SJSA1 (cell line): ENCODE data around the gene FAM124A. TPM values are rescaled to one million over a fixed set of nuclear protein-coding genes. Genes with fewer than 3 reads are reported as not detected.
A peak's percentile ranks its signal among the peaks of the same experiment; 100 is the strongest.

Source experiments
- DNase-seq, 2 experiments: peaks; one replicate each; pipeline ENCODE4 v3.0.0-alpha.2; 2015 to 2020; ENCODE audit warnings: low spot score in 2 of 2, low read depth in 1 of 2
- H3K27ac ChIP-seq: fragments of 250-450 bp; sonication (Bioruptor Pico); 2 replicates; pipeline ENCODE4 v1.5.1; 2020; ENCODE audit warnings: mild to moderate bottlenecking, moderate library complexity
- H3K27me3 ChIP-seq: fragments of 250-450 bp; sonication (Bioruptor Pico); replicated peaks from 2 replicates; pipeline ENCODE4 v1.5.1; 2020; ENCODE audit warnings: mild to moderate bottlenecking, moderate library complexity
- H3K36me3 ChIP-seq: fragments of 250-450 bp; sonication (Bioruptor Pico); 2 replicates; pipeline ENCODE4 v1.5.1; 2020; ENCODE audit warnings: mild to moderate bottlenecking
- H3K4me1 ChIP-seq: fragments of 250-450 bp; sonication (Bioruptor Pico); replicated peaks from 2 replicates; pipeline ENCODE4 v1.6.1; 2021; ENCODE audit warnings: mild to moderate bottlenecking
- H3K4me3 ChIP-seq: fragments of 250-450 bp; sonication (Bioruptor Pico); 2 replicates; pipeline ENCODE4 v1.5.1; 2020; ENCODE audit warnings: mild to moderate bottlenecking
- H3K9me3 ChIP-seq: fragments of 250-450 bp; sonication (Bioruptor Pico); replicated peaks from 2 replicates; pipeline ENCODE4 v1.5.1; 2020; ENCODE audit warnings: mild to moderate bottlenecking
- total RNA-seq: library from RNA; depleted of rRNA; stranded (reverse); fragments of >200 nt; shearing (Covaris generic); gene quantifications from 2 replicates; pipeline ENCODE4 v1.2.3, GENCODE V29; 2014

The FAM124A gene
- total RNA-seq, 1 experiment from 2014 or later, result 0.29 TPM

DNA sequence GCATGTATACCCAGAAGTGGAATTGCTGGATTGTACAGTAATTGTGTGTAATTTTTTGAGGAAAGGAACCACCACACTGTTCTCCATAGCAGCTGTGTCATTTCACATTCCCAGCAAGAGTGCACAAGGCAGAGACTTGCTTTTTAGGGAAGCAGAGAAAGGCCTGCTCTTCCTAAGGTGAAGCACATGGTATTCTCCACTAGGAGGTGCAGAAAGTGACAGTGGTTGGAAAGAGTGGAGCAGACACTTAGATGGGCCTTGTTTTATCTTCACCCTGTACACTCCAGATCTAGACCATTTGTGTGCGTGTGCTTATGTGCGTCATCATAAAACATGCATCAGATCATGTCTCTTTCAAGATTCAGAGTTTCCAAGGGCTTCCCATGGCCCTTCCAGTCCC, 35.0 kb downstream of the FAM124A start:
- no peak for DNase-seq
- H3K27me3 ChIP-seq, result no peaks in the 10 kb centered on the region

DNA sequence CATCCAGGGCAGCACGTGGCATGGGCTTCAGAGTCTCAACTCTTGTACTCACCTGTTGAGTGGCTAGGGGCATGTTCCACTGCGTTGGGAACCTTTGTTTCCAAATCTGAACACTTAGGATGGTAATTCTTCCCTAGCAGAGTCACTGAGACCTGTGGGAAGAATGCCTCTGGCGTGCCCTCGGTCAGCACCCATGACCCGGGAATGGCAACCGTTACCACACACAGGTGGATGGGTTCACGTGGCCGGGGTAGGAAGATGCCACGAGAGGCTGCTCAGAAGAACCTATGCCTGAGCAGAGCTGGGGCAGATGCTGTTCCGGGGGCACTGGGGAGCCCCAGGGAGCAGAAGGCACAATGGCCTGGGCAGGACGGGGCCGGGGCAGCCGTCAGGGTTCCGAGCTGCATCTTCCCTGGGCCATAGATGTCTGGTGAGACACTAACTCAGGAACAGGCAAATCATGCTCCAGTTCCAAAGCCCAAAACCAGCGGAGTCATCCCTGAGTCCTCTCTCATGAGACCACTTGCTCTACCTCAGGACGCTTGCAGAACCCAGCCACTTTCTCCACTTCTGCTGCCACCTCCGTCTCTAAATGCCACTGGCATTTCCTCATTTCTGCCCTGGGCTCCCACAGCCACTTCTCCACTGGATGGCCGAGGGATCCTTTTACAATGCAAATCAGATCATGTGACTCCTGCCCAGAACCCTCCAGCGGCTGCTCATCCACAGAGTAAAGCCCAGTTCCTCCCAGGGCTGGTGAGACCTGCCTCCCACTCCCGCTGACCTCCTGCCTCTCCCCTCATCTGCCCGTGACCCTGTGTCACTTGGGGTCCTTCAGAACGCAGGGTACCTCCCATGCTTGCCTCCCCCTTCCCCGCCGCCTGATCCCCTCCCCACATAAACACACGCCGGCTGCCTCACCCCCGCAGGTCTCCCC, 36.7 kb downstream of the FAM124A start:
- DNase-seq, result no peak
- H3K36me3 ChIP-seq, result no peaks in the 10 kb centered on the region
- H3K27me3 ChIP-seq, result no peaks in the 10 kb centered on the region
- no peaks in the 10 kb centered on the region for H3K9me3 ChIP-seq
- H3K4me3 ChIP-seq, result no peak overlapping the region
- no peak overlapping the region for H3K27ac ChIP-seq
- H3K4me1 ChIP-seq, result no peaks in the 10 kb centered on the region

More for the DNA sequence above, 35.0 kb downstream of the FAM124A start:
- no peak overlapping the region for H3K4me3 ChIP-seq
- no peaks in the 10 kb centered on the region for H3K9me3 ChIP-seq
- H3K36me3 ChIP-seq, result no peaks in the 10 kb centered on the region
- H3K4me1 ChIP-seq, result no peaks in the 10 kb centered on the region
- no peak overlapping the region for H3K27ac ChIP-seq

DNA sequence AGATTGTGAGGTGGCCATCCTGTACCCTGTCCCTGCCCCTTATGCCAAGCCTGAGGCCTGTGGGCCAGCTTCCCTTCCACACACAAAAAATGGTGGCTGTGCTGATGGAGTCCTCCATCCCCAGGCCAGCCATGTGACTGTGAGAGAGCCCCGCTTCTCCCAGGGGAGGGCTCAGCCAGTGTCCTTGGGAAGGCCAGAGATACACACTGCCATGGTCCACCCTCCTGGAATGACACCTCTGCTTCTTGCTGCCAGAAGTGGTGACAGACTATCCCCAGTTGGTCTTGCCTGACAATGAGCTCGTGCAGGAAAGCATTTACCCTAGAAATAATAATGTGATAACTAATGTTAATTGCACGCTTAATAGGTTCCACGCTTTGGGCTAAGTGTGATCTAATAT, 38.0 kb downstream of the FAM124A start:
- Histone ChIP-seq H3K27ac (no peak overlapping the region), H3K27me3 (no peaks in the 10 kb centered on the region), H3K4me3 (no peak overlapping the region), H3K9me3 (no peaks in the 10 kb centered on the region), H3K4me1 (no peaks in the 10 kb centered on the region), H3K36me3 (no peaks in the 10 kb centered on the region)
- DNase-seq, result no peak

DNA sequence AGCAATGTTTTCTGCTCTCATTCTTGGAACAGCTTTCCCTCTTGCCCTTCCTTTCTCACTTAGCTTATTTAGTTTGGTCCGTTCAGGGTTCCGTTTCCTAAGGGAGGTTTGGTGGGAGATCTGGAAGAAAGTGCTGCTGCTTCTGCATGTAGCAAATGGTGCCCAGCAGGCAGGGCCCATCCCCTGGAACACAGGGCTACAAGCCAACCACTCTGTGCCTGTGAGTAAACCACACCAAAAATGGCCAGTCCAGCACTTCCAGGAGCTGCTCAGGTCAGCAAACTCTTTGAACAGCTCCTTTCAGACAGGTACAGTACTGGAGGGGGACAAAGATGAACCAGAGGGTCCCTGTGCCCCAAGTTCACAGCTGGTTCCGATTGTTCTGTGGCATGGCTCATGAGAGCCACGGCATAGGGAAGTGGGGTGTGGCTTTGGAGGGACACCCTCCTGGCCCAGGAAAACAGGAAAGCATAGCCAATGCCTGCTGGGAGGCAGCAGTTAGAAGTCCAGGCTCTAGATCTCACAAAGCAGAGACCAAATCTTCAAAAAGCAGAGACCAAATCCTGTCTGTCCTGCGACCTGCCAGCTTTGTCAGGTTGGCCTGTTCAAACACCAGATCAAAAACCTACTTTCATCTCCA, 39.5 kb downstream of the FAM124A start:
- H3K4me1 ChIP-seq, result no peaks in the 10 kb centered on the region
- H3K36me3 ChIP-seq, result no peaks in the 10 kb centered on the region
- no peaks in the 10 kb centered on the region for H3K27me3 ChIP-seq
- DNase-seq, result no peak
- H3K27ac ChIP-seq, result no peak overlapping the region
- no peak overlapping the region for H3K4me3 ChIP-seq
- no peaks in the 10 kb centered on the region for H3K9me3 ChIP-seq

DNA sequence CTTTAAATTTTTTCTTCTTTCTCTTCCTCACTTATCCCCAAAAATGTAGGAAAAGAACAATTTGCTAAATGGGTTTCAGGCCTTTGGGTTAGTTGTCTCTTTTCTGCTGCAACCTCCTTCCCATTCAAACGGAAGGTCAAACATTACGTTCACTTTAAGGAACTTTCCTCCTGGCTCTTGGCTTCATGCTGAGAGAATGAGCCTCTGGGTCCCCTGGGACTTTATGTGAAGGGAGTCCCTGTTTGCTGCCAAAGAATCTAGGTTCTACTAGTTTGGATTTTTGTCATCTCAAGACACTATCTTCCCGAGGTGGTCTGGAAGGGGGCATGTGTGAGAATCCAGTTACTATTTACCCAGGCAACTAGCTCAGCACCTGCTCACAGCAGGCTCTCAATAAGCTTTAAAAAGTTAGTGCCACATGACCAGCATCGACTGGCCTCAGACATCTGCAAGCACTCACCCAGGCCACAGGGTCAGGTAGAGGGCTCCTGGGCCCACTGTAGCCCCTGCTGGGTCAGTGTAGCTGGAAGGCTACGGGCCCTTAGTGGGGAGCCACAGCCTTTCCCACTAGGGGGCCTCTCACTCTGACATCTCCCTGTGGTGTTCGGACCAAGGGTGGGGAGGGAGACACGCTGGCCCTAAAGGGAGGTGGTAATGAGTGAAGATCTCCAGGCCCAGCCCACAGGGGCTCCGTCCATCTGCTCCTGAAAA, 40.5 kb downstream of the FAM124A start:
- Histone ChIP-seq H3K36me3 (no peaks in the 10 kb centered on the region), H3K27ac (no peak overlapping the region), H3K4me3 (no peak overlapping the region), H3K9me3 (no peaks in the 10 kb centered on the region), H3K4me1 (no peaks in the 10 kb centered on the region), H3K27me3 (no peaks in the 10 kb centered on the region)
- no peak for DNase-seq

DNA sequence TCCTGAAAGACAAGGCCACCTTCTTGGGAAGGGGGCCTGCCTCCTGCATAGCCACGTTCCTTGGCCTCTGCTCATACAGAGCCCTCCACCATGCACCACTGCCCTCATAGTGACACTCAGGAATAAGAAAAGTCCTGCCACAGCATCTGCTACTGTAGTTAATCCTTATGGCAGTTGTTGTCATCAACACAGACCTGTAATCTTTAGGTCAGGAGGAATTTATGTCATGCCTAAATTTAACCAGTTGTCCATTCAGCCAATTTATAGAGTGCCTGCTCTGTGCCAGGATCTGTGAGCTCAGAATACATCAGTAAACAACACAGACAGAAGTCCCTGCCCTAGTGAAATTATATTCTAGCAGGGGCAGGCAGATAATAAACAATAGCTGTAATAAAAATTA, 44.4 kb downstream of the FAM124A start:
- H3K9me3 ChIP-seq, result no peaks in the 10 kb centered on the region
- H3K27me3 ChIP-seq, result no peaks in the 10 kb centered on the region
- H3K4me3 ChIP-seq, result no peak overlapping the region
- 0 out of 2 replicates have a peak, but pooled peaks cover 4% of the 10 kb centered on the region for H3K4me1 ChIP-seq
- DNase-seq, result no peak
- no peak overlapping the region for H3K27ac ChIP-seq
- no peaks in the 10 kb centered on the region for H3K36me3 ChIP-seq

DNA sequence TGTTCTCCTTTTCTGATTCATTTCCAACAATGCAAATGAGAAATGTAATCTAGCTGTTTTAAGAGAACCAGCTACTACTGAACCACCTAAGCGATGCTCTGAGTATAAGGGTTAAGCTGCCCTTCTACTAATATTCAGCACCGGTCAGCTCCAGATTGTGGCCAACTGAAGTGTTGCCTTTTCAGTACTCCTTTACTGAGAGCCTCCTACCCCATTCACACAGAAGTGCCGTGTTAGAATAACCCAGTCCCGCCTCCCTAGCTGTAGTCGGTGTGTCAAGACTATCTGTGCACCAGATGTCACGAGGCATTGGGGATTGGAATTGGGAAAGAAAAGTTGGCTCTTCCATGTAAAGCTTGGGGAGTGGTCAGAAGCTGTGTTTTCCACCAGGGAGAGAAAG, 45.4 kb downstream of the FAM124A start:
- no peak for DNase-seq

DNA sequence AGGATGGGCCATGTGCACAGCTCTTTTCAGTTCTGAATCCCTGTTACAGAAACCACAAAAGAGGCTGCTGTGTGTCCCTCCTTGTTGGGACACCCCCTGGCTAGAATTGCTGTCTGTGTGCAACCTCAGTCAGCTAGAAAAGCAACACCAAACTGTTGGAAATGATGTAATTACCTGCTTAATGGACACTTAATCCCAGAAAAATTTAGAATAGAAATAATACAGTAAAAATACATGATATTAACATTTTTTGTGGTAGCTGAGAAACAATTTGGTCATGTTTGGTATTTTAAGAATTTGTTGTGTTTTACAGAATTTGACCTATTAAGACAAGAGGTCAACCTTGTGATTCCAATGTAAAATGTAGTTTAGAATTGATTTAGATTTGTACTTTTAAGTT, 46.8 kb downstream of the FAM124A start:
- H3K27me3 ChIP-seq, result no peaks in the 10 kb centered on the region
- no peak overlapping the region for H3K4me3 ChIP-seq
- no peaks in the 10 kb centered on the region for H3K9me3 ChIP-seq
- H3K27ac ChIP-seq, result no peak overlapping the region
- no peaks in the 10 kb centered on the region for H3K36me3 ChIP-seq
- peak in 1 of 2 experiments; percentile 11 for DNase-seq
- H3K4me1 ChIP-seq, result 0 out of 2 replicates have a peak, but pooled peaks cover 4% of the 10 kb centered on the region

More for the DNA sequence above, 45.4 kb downstream of the FAM124A start:
- no peaks in the 10 kb centered on the region for H3K27me3 ChIP-seq
- H3K4me3 ChIP-seq, result no peak overlapping the region
- H3K27ac ChIP-seq, result no peak overlapping the region
- no peaks in the 10 kb centered on the region for H3K36me3 ChIP-seq
- H3K9me3 ChIP-seq, result no peaks in the 10 kb centered on the region
- 0 out of 2 replicates have a peak, but pooled peaks cover 4% of the 10 kb centered on the region for H3K4me1 ChIP-seq

DNA sequence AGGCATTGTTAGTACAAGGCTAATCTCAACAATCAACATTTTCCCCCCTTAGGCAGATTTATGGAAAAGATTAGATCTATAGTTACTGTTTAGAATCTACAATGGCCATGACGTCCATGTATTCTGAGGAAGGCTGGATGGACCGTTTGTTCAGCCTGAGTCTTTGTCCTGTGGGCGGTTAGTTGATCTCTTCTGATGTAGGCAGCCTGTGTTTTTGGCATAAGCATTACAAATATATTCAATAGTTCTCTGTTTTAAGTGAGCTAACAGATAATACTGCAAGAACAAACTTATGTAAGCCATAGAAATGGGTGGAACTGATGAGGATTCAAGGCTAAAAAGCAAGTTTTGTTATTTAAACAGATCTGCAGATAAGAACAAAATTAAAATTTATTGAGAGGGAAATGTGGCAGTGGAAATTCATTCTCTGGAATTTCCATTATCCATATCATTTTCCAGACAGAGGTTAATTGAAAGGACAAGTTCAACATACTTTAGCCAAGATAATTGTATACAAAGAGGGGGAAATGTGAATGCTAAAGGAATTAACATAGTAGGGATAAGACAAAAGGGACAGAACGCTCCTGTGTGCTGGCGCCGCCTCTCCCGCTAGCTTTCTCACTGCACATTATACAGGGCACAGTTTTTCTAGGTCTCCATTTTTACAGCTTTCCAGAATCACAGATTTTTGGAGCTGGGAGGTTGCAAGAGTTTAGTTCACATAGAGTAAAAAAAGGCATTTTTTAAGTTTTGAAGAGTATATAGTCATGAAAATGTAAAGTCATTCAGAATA, 48.6 kb downstream of the FAM124A start:
- DNase-seq, result no peak
- Histone ChIP-seq H3K27me3 (no peaks in the 10 kb centered on the region), H3K4me1 (0 out of 2 replicates have a peak, but pooled peaks cover 4% of the 10 kb centered on the region), H3K9me3 (no peaks in the 10 kb centered on the region), H3K27ac (no peak overlapping the region), H3K36me3 (no peaks in the 10 kb centered on the region), H3K4me3 (no peak overlapping the region)

DNA sequence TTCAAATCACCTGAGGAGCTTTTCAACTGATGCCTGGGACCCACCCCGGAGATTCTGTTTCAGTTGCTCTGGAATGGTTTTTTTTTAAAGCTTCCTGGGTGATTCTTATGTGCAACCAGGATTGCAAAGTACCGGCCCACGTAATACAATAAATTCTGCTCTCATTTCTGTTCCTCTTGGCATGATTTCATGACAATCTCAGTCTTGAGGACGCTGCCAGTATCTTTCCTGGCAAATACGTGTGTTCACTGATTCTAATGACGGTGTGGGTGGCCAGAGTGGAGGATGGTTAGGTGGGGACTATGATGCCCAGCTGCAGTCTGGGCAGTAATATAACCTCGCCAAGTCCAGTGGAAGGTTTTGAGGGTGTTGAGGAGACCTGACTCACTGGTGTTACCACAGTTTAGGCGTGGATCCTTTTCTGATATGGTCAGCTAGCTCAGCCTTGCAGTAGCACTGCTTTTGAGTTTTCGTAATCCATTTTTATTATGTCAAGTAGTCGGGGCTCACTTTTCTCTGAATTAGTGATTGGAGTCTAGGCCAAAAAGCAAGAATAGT, 49.4 kb downstream of the FAM124A start:
- no peak overlapping the region for H3K4me3 ChIP-seq
- no peaks in the 10 kb centered on the region for H3K27me3 ChIP-seq
- H3K27ac ChIP-seq, result no peak overlapping the region
- H3K4me1 ChIP-seq, result 0 out of 2 replicates have a peak, but pooled peaks cover 4% of the 10 kb centered on the region
- H3K36me3 ChIP-seq, result no peaks in the 10 kb centered on the region
- DNase-seq, result no peak
- no peaks in the 10 kb centered on the region for H3K9me3 ChIP-seq

DNA sequence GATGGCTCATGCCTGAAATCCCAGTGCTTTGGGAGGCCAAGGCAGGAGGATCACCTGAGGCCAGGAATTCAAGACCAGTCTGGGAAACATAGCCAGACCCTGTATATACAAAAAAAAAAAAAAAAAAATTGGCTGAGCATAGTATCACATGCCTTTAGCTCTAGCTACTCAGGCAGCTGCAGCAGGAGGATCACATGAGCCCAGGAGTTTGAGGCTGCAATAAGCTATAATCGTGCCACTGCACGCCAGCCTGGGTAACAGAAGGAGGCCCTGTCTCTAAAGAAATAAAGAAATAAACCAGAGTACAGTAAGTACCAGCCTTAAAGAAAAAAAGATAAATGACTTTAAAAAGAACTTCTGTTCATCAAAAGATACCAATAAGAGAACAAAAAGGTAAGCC, 52.9 kb downstream of the FAM124A start:
- no peak for DNase-seq
- Histone ChIP-seq H3K27me3 (no peaks in the 10 kb centered on the region), H3K4me3 (no peak overlapping the region), H3K36me3 (no peaks in the 10 kb centered on the region), H3K27ac (no peak overlapping the region), H3K4me1 (no peaks in the 10 kb centered on the region), H3K9me3 (no peaks in the 10 kb centered on the region)

DNA sequence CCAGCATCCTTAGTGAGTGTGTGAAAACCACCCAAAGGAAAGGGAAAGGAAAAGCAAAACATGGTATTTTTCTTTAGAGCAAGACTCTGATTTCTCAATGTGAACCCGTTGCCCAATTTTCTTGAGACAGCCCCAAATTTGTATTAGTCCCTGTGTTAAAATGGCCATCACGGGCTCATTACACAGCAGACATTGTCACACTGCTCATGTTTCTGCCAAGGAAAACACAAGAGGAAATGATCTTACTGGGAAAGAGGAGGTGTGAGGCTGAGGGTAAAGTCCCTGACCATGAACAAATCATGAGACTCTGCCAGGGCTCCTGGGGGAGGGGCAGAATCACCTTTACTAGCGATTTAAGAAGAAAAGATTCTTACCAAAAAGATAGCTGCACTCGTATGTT, 54.4 kb downstream of the FAM124A start:
- Histone ChIP-seq H3K4me3 (no peak overlapping the region), H3K36me3 (no peaks in the 10 kb centered on the region), H3K4me1 (no peaks in the 10 kb centered on the region), H3K9me3 (no peaks in the 10 kb centered on the region), H3K27me3 (no peaks in the 10 kb centered on the region), H3K27ac (no peak overlapping the region)
- DNase-seq, result no peak

DNA sequence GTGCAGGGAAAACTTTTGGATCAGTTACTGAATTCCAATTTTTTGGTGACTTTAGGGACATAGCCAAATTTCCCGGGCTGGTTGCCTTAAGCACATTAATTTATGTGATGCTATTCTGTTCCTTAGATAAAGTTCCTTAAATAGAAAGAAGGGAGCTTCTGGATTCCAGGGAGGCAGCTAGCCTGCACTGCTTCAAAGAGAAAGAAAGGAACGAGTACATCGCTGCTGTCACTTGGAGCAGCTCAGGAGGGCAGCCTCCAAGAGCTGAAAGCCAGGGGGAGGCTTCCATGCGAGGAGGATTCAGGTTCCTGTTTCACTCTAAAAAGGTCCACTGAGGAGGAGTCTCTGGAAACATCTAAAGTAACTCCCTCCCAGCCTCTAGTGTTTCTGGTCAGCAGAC, 55.7 kb downstream of the FAM124A start:
- DNase-seq, result no peak
- Histone ChIP-seq H3K36me3 (no peaks in the 10 kb centered on the region), H3K27me3 (no peaks in the 10 kb centered on the region), H3K4me1 (no peaks in the 10 kb centered on the region), H3K4me3 (no peak overlapping the region), H3K27ac (no peak overlapping the region), H3K9me3 (no peaks in the 10 kb centered on the region)
